Suprapubic skin (tissue), 4 donors: ENCODE results near the gene KCNMB2.

ENCODE experiments used
- CTCF ChIP-seq, 2 donors: fragments of 200-600 bp in 1 of 2; fragments of 450-650 bp in 1 of 2; sonication (generic) in 1 of 2; IDR thresholded peaks; one replicate each; pipeline ENCODE4 v1.5.1; 2016 to 2019; ENCODE audit warnings: antibody characterized with exemption in 2 of 2, mild to moderate bottlenecking in 1 of 2, moderate library complexity in 1 of 2
- EP300 ChIP-seq: sonication (generic); formaldehyde crosslinking; IDR thresholded peaks from one replicate; pipeline ENCODE4 v1.6.1; 2017; ENCODE audit warnings: antibody characterized with exemption
- POLR2A ChIP-seq, 2 donors: fragments of 450-650 bp; IDR thresholded peaks; one replicate each; pipeline ENCODE4 v1.6.1; 2017; ENCODE audit warnings: antibody characterized with exemption in 2 of 2, mild to moderate bottlenecking in 2 of 2, moderate library complexity in 2 of 2
- POLR2AphosphoS5 ChIP-seq, 3 donors: sonication (generic); formaldehyde crosslinking; IDR thresholded peaks; one replicate each; pipeline ENCODE4 v1.6.1; 2017; ENCODE audit warnings: antibody characterized with exemption in 3 of 3

GRCh38 chr3:178677961-178678360 lies 141.7 kb downstream of the KCNMB2 start:
- TF ChIP-seq CTCF (IDR thresholded peaks at IDR 0.05) (no peak), EP300 (no peak), POLR2A (IDR thresholded peaks at IDR 0.05) (no peak), POLR2AphosphoS5 (IDR thresholded peaks at IDR 0.05) (no peak)
